Body of pancreas (tissue), 4 donors: ENCODE measurements around the gene CLCNKB.

ENCODE experiments used
- POLR2A ChIP-seq, 3 donors: fragments of 450-650 bp; IDR thresholded peaks; one replicate each; pipeline ENCODE4 v1.6.1; 2016; ENCODE audit warnings: antibody characterized with exemption in 3 of 3, mild to moderate bottlenecking in 2 of 3
- TF ChIP-seq, protein P1 (sequence below), 7 experiments: fragments of 450-650 bp in 4 of 7; fragments of 200-600 bp in 3 of 7; sonication (generic) in 3 of 7; IDR thresholded peaks; one replicate each; pipeline ENCODE4 v1.5.1; 2016 to 2019; ENCODE audit warnings: antibody characterized with exemption in 7 of 7

- TF ChIP-seq, protein P1, sequence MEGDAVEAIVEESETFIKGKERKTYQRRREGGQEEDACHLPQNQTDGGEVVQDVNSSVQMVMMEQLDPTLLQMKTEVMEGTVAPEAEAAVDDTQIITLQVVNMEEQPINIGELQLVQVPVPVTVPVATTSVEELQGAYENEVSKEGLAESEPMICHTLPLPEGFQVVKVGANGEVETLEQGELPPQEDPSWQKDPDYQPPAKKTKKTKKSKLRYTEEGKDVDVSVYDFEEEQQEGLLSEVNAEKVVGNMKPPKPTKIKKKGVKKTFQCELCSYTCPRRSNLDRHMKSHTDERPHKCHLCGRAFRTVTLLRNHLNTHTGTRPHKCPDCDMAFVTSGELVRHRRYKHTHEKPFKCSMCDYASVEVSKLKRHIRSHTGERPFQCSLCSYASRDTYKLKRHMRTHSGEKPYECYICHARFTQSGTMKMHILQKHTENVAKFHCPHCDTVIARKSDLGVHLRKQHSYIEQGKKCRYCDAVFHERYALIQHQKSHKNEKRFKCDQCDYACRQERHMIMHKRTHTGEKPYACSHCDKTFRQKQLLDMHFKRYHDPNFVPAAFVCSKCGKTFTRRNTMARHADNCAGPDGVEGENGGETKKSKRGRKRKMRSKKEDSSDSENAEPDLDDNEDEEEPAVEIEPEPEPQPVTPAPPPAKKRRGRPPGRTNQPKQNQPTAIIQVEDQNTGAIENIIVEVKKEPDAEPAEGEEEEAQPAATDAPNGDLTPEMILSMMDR (IDR thresholded peaks at IDR 0.05), result no peak
- no peak for TF ChIP-seq POLR2A (IDR thresholded peaks at IDR 0.05)
These were observed 28.1 kb upstream of the CLCNKB start for GRCh38 chr1:16015491-16015890.
